H1 (cell line): ENCODE data around the gene BRD4. TPM values are rescaled to one million over a fixed set of nuclear protein-coding genes. Genes with fewer than 3 reads are reported as not detected.

Experiments used
- CTCF ChIA-PET: fragments of 300-600 bp; sonication (Branson Sonifier 250); formaldehyde crosslinking; loops from one replicate; lab custom pipeline; 2021; ENCODE audit not compliant: partially characterized antibody; lab: Charles Lee
- POLR2A ChIA-PET: fragments of 300-600 bp; sonication (Branson Sonifier 250); formaldehyde crosslinking; loops from one replicate; lab custom pipeline; 2021; ENCODE audit warnings: inconsistent platforms; ENCODE audit not compliant: partially characterized antibody; lab: Charles Lee
- DNase-seq, 2 experiments: peaks; one replicate each; pipeline versions ENCODE4 v3.0.0 to v3.0.0-alpha.2; 2010 to 2022; ENCODE audit warnings: low spot score in 2 of 2, low read depth in 1 of 2, mixed read lengths in 1 of 2
- FAIRE-seq: peaks from 2 replicates; lab custom pipeline; 2011; peaks lifted over from hg19 to GRCh38; lab: Jason Lieb, UNC
- H2AFZ ChIP-seq: 2 replicates; pipeline ENCODE4 v1.8.1; 2012; ENCODE audit warnings: low read length, inconsistent platforms
- H2AK5ac ChIP-seq: 2 replicates; pipeline ENCODE4 v1.6.1; 2013; ENCODE audit warnings: low read depth, low read length
- H2BK120ac ChIP-seq: replicated peaks from 2 replicates; pipeline ENCODE3; 2013; ENCODE audit warnings: low read depth, low read length, inconsistent platforms
- H2BK12ac ChIP-seq: 2 replicates; pipeline ENCODE4 v1.6.1; 2013; ENCODE audit warnings: low read depth, low read length
- H2BK15ac ChIP-seq: 2 replicates; pipeline ENCODE4 v1.6.1; 2013; ENCODE audit warnings: low read length
- H2BK20ac ChIP-seq: 2 replicates; pipeline ENCODE4 v1.6.1; 2013; ENCODE audit warnings: low read length
- H2BK5ac ChIP-seq: 2 replicates; pipeline ENCODE4 v1.6.1; 2013; ENCODE audit warnings: low read depth, low read length
- H3K14ac ChIP-seq: 2 replicates; pipeline ENCODE4 v1.6.1; 2013; ENCODE audit warnings: inconsistent platforms; ENCODE audit not compliant: insufficient read length
- H3K18ac ChIP-seq: 2 replicates; pipeline ENCODE4 v1.6.1; 2013; ENCODE audit warnings: low read length; ENCODE audit errors: extremely low read depth
- H3K23ac ChIP-seq: 2 replicates; pipeline ENCODE4 v1.6.1; 2013; ENCODE audit warnings: inconsistent platforms; ENCODE audit not compliant: insufficient read length
- H3K23me2 ChIP-seq: 2 replicates; pipeline ENCODE4 v1.6.1; 2013; ENCODE audit warnings: low read depth, low read length
- H3K27ac ChIP-seq: 2 replicates; pipeline ENCODE4 v1.6.1; 2011; ENCODE audit warnings: low read depth, low read length, inconsistent platforms
- H3K27me3 ChIP-seq, 4 experiments: replicated peaks in 1 of 4; 1 replicate in 1 of 4; 2 replicates in 3 of 4; pipeline versions ENCODE4 v1.6.1 to v1.8.1; 2011 to 2013; ENCODE audit warnings: low read length in 3 of 4, mild to moderate bottlenecking in 3 of 4, inconsistent platforms in 2 of 4, mixed read lengths in 2 of 4, moderate library complexity in 1 of 4; ENCODE audit not compliant: control insufficient read depth in 3 of 4, insufficient read depth in 3 of 4; ENCODE audit errors: extremely low read depth in 1 of 4
- H3K36me3 ChIP-seq, 4 experiments: 2 replicates each; pipeline versions ENCODE4 v1.6.1 to v1.8.1; 2011 to 2013; ENCODE audit warnings: mild to moderate bottlenecking in 4 of 4, low read length in 3 of 4, moderate library complexity in 2 of 4, control low read depth in 1 of 4, inconsistent platforms in 1 of 4; ENCODE audit not compliant: insufficient read depth in 4 of 4, control insufficient read depth in 2 of 4
- H3K4ac ChIP-seq: replicated peaks from 2 replicates; pipeline ENCODE3; 2013; ENCODE audit warnings: low read length, low read depth, mixed read lengths, inconsistent platforms; ENCODE audit not compliant: insufficient read length
- H3K4me1 ChIP-seq, 4 experiments: replicated peaks in 1 of 4; 1 replicate in 1 of 4; 2 replicates in 3 of 4; pipeline versions ENCODE4 v1.6.1 to v1.8.1; 2011 to 2013; ENCODE audit warnings: low read length in 3 of 4, inconsistent platforms in 2 of 4, mixed read lengths in 1 of 4; ENCODE audit not compliant: insufficient read depth in 4 of 4, control insufficient read depth in 3 of 4
- H3K4me2 ChIP-seq, 2 experiments: 2 replicates each; pipeline versions ENCODE4 v1.6.1 to v1.8.1; 2011 to 2013; ENCODE audit warnings: low read depth in 2 of 2, low read length in 2 of 2, control low read depth in 1 of 2, inconsistent platforms in 1 of 2, mild to moderate bottlenecking in 1 of 2; ENCODE audit not compliant: insufficient read depth in 1 of 2
- H3K4me3 ChIP-seq, 4 experiments: fragments of 200-600, 300-600 bp in 1 of 4; sonication (generic), shearing (Covaris generic), sonication (Bioruptor Twin) in 1 of 4; 2 replicates each; pipeline versions ENCODE4 v1.5.1 to v1.8.1; 2011 to 2016; ENCODE audit warnings: low read length in 4 of 4, low read depth in 3 of 4, control low read depth in 2 of 4, inconsistent platforms in 2 of 4, mild to moderate bottlenecking in 2 of 4, mixed read lengths in 1 of 4, moderate library complexity in 1 of 4; ENCODE audit not compliant: insufficient read depth in 2 of 4; ENCODE audit errors: extremely low read depth in 1 of 4
- H3K56ac ChIP-seq: replicated peaks from 2 replicates; pipeline ENCODE3; 2013; ENCODE audit warnings: low read depth, mild to moderate bottlenecking, mixed read lengths, low read length, inconsistent platforms; ENCODE audit not compliant: insufficient read length
- H3K79me1 ChIP-seq: 2 replicates; pipeline ENCODE4 v1.6.1; 2013; ENCODE audit warnings: low read depth, low read length, control low read depth
- H3K79me2 ChIP-seq, 2 experiments: 2 replicates each; pipeline versions ENCODE4 v1.6.1 to v1.8.1; 2012 to 2013; ENCODE audit warnings: low read length in 2 of 2, mild to moderate bottlenecking in 2 of 2, inconsistent platforms in 1 of 2; ENCODE audit not compliant: insufficient read depth in 2 of 2, control insufficient read depth in 1 of 2
- H3K9ac ChIP-seq, 4 experiments: replicated peaks in 1 of 4; 1 replicate in 1 of 4; 2 replicates in 3 of 4; pipeline versions ENCODE4 v1.6.1 to v1.8.1; 2011 to 2013; ENCODE audit warnings: low read depth in 3 of 4, low read length in 3 of 4, control low read depth in 2 of 4, mild to moderate bottlenecking in 2 of 4, moderate library complexity in 2 of 4, inconsistent platforms in 1 of 4; ENCODE audit errors: extremely low read depth in 1 of 4
- H3K9me3 ChIP-seq, 2 experiments: 2 replicates each; pipeline versions ENCODE4 v1.6.1 to v1.8.1; 2012 to 2013; ENCODE audit warnings: mild to moderate bottlenecking in 2 of 2, moderate library complexity in 2 of 2, control low read depth in 1 of 2, inconsistent platforms in 1 of 2, low read depth in 1 of 2, low read length in 1 of 2, mixed read lengths in 1 of 2; ENCODE audit not compliant: insufficient read depth in 2 of 2
- H4K20me1 ChIP-seq, 2 experiments: replicated peaks in 1 of 2; 2 replicates each; pipeline versions ENCODE3 to v1.8.1; 2011 to 2013; ENCODE audit warnings: inconsistent platforms in 2 of 2, low read length in 2 of 2, mild to moderate bottlenecking in 1 of 2; ENCODE audit not compliant: insufficient read depth in 2 of 2, control insufficient read depth in 1 of 2
- H4K5ac ChIP-seq: 2 replicates; pipeline ENCODE4 v1.6.1; 2013; ENCODE audit warnings: low read length, low read depth, mixed read lengths, inconsistent platforms; ENCODE audit not compliant: insufficient read length
- H4K8ac ChIP-seq: 2 replicates; pipeline ENCODE4 v1.8.0; 2013; ENCODE audit warnings: mild to moderate bottlenecking, moderate library complexity, low read length, inconsistent platforms; ENCODE audit not compliant: insufficient read depth; ENCODE audit errors: extremely low read depth
- H4K91ac ChIP-seq: replicated peaks from 2 replicates; pipeline ENCODE3; 2013; ENCODE audit warnings: low read length, mixed read lengths, inconsistent platforms; ENCODE audit not compliant: insufficient read length
- BCL11A ChIP-seq, 2 experiments: IDR thresholded peaks; one replicate each; pipeline ENCODE4 v1.6.1; 2011; ENCODE audit warnings: low read depth in 2 of 2, low read length in 2 of 2, mild to moderate bottlenecking in 2 of 2
- CHD2 ChIP-seq: IDR thresholded peaks from 2 replicates; pipeline ENCODE4 v1.6.1; 2012; ENCODE audit warnings: low read length, improper control_type of control experiment
- FOSL1 ChIP-seq: IDR thresholded peaks from 2 replicates; pipeline ENCODE4 v1.6.1; 2011; ENCODE audit warnings: mild to moderate bottlenecking, low read depth, low read length, moderate library complexity; ENCODE audit not compliant: insufficient read depth
- NANOG ChIP-seq: IDR thresholded peaks from 2 replicates; pipeline ENCODE4 v1.6.1; 2011; ENCODE audit warnings: low read length, low read depth, mild to moderate bottlenecking, inconsistent platforms; ENCODE audit not compliant: insufficient read depth, poor library complexity, severe bottlenecking
- WGBS, 2 experiments: shearing (Covaris generic) in 1 of 2; methylation state at CpG; one replicate each; pipeline versions ENCODE4 v1.1.6 to v1.1.7; 2013 to 2015; ENCODE audit warnings: low lambda C conversion rate in 2 of 2, mixed read lengths in 2 of 2, inconsistent platforms in 1 of 2, low coverage in 1 of 2, missing lambda C conversion rate in 1 of 2; ENCODE audit not compliant: insufficient replicate concordance in 2 of 2, insufficient coverage in 1 of 2, insufficient read length in 1 of 2; ENCODE audit errors: extremely low coverage in 1 of 2, missing lambda C conversion rate in 1 of 2; 5-methylcytosine and 5-hydroxymethylcytosine counted together
- polyA plus RNA-seq, 7 experiments: library from polyadenylated mRNA; depleted of rRNA in 3 of 7; stranded (reverse) in 5 of 7; unstranded in 2 of 7; fragments of >200 nt in 5 of 7; fragments of 200-250 nt in 2 of 7; gene quantifications; 1 replicate in 5 of 7; 2 replicates in 1 of 7; 4 replicates in 1 of 7; pipeline versions ENCODE4 v1.2.1 to v1.2.3, GENCODE V29; 2011 to 2013; ENCODE audit warnings: missing spikeins in 2 of 7, mixed read lengths in 2 of 7
- total RNA-seq: library from RNA; stranded (reverse); fragmentation: NEBNext Ultra II Directional; extraction: Animal tissue kit (Norgen Biotek cat#: 25700); gene quantifications from 2 replicates; pipeline ENCODE4 v1.2.1, GENCODE V29; 2021

The BRD4 gene
- total and polyA plus RNA-seq, 2 of the 8 experiments (the other 6 are each of a cell fraction or from before 2014, with no cell fraction given), result 14.1 to 146 TPM

GRCh38 chr19:15287496-15287895, 44.8 kb downstream of the BRD4 start:
- Histone ChIP-seq H3K4me2 (no peak overlapping the region), H2BK5ac (no peak overlapping the region), H3K27ac (no peak overlapping the region), H4K20me1 (peaks cover 74 to 79% of the 10 kb centered on the region in 2 experiments), H2BK12ac (no peak overlapping the region), H3K9ac (no peak overlapping the region), H2BK20ac (no peak overlapping the region), H3K4ac (no peak overlapping the region), H2AK5ac (no peak overlapping the region), H2AFZ (no peak overlapping the region), H3K9me3 (no peaks in the 10 kb centered on the region), H2BK15ac (no peak overlapping the region), H3K79me1 (peaks cover 26% of the 10 kb centered on the region), H3K4me1 (peaks cover 5 to 26% (median 19%) of the 10 kb centered on the region in 4 experiments), H3K4me3 (no peak overlapping the region), H3K79me2 (peaks cover 81 to 99% of the 10 kb centered on the region in 2 experiments), H3K23ac (no peak overlapping the region), H4K5ac (no peak overlapping the region), H2BK120ac (no peak overlapping the region), H3K18ac (no peak overlapping the region), H3K27me3 (no peaks in the 10 kb centered on the region), H3K36me3 (no peaks in the 10 kb centered on the region), H3K14ac (no peak overlapping the region), H4K91ac (no peak overlapping the region), H3K23me2 (no peaks in the 10 kb centered on the region), H4K8ac (no peak overlapping the region), H3K56ac (no peak overlapping the region)
- FAIRE-seq (no peak), DNase-seq (no peak)
- WGBS, 2 experiments, result 90% methylated on average over 10 of the region's 10 CpGs; no CpG with 5 or more reads in 1 of the 2 experiments
- ChIA-PET CTCF (interaction anchor here (1.3 to 3.6 kb wide), 3 partner anchors 9 to 168 kb away, joined by 4 to 19 read pairs (median 8); no protein-coding TSS in a partner anchor), POLR2A (interaction anchor here (1.3 kb wide), 1 partner anchor 18 kb away, joined by 3 read pairs; no protein-coding TSS in a partner anchor)
- no peak for TF ChIP-seq BCL11A (IDR thresholded peaks at IDR 0.05; ENCODE audit: low read depth in 2 of 2, low read length in 2 of 2)
- TF ChIP-seq NANOG, result no peak
- TF ChIP-seq CHD2, result no peak
- TF ChIP-seq FOSL1, result no peak
